Stimulated activated CD4-positive, alpha-beta T cell treated with anti-CD3 and anti-CD28 coated beads, Interleukin-15, amount 100 ng/mL, for 1 hour (primary cell): ENCODE results near the gene PHTF1.

Source experiments
- DNase-seq, 2 donors: peaks; one replicate each; pipeline ENCODE4 v3.0.0-alpha.2; 2020; ENCODE audit warnings: low read depth in 1 of 2, low spot score in 1 of 2

Gene PHTF1

DNA sequence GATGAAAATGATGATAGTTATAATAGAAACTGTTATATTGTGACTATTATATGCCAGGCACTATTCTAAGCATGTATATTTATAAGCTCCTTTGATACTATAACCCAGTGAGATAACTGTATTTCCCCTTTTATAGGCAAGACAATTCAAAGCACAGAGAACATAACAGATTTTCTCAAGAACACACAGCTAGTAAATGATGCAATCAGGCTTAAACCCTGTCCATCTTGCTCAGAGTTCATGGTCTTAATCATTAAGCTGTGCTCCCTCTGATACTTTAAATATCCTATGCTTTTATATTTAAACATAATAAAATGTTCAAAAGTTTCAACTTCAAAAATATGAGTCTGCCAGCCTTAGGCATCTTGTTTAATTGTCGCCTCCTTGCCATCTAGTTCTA lies 88.6 kb downstream of the PHTF1 start:
- no peak for DNase-seq

DNA sequence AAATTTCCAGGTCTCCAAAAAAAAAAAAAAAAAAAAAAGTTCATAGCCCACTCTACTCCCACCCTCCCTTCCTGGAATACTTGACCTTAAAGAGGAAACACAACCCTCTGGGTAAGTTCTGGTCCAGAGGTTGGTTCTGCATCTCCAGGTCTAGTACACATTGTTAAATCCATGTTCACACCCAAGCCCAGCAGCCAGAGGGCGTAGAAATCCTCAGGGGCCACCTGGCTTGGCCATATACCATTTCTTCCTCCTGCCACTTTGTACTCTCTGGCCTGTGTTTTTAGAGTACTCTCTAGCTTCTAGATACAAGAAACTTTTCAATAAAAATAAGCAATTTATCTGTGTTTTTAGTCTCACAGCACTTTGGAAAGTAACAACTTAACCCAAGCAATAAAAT lies 89.3 kb downstream of the PHTF1 start:
- no peak for DNase-seq

DNA sequence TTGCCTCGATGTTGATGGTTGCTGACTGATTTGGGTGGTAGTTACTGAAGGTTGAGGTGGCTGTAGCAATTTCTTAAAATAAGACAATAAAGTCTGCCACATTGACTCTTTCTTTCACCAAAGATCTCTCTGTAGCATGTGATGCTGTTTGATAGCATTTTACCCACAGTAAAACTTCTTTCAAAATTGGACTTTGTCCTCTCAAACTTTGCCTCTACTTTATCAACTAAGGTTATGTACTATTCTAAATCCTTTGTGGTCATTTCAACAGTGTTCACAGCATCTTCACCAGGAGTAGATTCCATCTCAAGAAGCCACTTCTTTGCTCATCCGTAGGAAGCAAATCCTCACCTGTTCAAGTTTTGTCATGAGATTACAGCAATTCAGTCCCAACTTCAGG lies 93.2 kb downstream of the PHTF1 start:
- DNase-seq: no peak

DNA sequence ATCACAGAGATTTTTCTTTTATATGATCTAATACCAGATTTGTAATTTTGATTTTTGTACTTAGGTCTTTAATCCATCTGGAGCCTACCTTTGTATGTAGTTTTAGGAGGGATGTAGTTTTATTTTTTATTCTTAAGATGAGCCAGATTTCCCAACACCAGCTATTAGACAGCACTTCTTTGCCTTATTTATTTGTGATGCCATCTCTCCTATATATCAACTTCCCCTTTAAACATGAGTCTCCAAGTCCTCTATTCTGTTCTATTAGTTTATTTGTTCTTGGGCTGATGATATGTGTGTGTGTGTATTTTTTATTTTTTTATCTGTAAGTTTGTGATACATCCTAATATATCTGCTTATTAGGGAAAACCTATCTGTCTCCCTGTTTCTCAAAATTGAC lies 94.2 kb downstream of the PHTF1 start:
- no peak for DNase-seq

GRCh38 chr1:113663165-113663951 lies 95.9 kb downstream of the PHTF1 start:
- no peak for DNase-seq

DNA sequence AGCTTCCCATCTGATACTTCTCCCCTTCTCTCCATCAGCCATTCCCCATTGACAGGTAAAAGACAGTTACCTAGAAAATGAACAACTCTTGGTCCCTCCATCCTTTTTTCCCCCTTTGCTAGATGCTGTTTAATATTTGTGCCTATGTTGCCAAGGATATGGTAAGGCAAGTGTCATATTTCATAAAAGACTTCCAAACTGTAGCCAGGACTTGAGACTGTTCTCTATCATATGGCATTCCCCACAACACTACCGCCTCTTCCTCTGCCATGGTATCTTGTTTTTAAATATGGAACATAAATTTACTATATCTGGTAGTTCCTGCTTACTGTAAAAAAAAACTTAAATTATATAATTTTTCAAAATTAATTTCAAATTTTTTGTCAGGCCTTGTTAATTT lies 97.2 kb downstream of the PHTF1 start:
- no peak for DNase-seq

DNA sequence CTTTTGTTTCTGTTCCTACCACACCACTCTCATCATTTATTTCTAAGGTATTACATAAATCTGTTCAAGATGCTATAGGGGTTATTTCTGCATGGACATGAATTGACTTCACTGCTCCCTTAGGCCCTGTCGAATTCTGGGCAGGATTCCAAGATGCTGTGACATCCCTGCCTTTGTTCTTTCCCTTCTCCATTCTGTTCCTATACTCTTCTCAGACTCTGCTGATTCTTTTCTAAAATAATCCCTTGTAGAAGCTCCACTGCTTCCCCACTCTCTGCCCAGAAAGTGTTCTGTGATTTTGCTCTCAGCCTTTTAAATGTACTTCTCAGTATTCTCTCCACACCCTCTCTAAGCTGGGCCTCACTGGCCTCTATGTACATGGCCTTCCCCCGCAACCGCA lies 99.2 kb downstream of the PHTF1 start:
- no peak for DNase-seq

DNA sequence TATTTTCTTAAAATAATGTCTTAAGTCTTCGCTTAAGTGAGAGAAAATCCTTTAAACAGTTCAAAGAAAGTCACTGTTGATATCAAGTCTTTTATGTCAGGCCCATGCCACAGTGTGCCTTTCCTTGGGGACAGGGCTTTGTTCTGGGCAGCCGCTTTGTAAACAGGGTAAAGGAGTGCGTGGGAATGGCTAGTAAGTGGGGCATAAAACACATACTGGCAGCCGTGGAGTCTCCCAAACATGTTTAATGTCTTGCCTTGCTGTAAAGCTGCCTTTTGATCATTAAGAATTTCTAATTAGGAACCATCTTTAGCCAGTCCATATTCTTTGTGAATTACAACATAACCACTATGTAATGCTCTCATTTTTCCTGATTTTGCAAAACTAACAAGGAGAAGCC lies 99.7 kb downstream of the PHTF1 start:
- no peak for DNase-seq

DNA sequence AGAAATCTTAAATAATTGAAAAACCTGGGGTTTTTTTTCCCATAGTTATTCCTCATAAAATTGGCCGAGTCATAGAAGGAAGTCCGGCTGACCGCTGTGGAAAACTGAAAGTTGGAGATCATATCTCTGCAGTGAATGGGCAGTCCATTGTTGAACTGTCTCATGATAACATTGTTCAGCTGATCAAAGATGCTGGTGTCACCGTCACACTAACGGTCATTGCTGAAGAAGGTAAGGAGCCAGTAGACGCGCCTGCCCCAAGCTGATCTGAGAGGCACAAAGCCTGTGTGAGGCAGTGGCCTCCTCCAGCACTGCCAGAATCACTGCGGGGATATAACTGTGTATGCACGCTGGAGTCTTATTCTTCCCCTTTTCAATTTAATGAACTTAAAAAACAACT lies 100.3 kb downstream of the PHTF1 start:
- DNase-seq: no peak

- no peak for DNase-seq
Measured at GRCh38 chr1:113657556-113658063, 101.7 kb downstream of the PHTF1 start.

- no peak for DNase-seq
Measured at GRCh38 chr1:113657126-113657525, 102.2 kb downstream of the PHTF1 start.

DNA sequence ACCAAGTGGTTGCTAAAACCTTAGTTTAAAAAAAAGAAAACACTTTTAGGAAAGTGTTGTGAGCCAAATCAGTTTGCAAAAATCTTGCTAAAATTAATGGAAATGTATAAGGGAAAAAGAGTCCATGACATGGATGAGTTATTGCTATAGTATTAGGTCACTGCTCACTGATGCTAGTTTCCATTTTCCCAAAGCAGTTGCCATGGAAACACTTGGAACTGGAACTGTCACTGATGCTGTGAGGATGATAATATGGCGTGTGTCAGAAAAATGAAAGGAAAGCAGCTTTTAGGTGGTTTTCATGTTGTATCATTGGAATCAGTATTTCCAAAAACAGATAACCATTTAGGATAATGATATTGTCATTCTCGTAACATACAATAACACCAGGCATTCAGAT lies 104.4 kb downstream of the PHTF1 start:
- no peak for DNase-seq

DNA sequence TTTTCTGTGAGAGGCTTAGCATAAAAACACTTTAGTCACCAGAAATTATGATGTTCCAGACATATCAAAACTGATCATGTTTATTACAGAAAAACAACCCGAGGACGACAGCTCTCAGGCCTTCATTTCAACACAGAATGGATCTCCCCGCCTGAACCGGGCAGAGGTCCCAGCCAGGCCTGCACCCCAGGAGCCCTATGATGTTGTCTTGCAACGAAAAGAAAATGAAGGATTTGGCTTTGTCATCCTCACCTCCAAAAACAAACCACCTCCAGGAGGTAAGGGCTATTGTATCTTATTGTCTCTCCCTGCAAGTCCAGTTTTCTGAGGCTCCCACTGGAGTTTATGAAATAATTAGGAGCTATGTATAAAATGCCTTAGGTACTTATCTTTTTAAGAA lies 105.5 kb downstream of the PHTF1 start:
- no peak for DNase-seq

GRCh38 chr1:113652771-113653170 lies 106.5 kb downstream of the PHTF1 start:
- DNase-seq: no peak

GRCh38 chr1:113648478-113648877 lies 110.8 kb downstream of the PHTF1 start:
- no peak for DNase-seq

DNA sequence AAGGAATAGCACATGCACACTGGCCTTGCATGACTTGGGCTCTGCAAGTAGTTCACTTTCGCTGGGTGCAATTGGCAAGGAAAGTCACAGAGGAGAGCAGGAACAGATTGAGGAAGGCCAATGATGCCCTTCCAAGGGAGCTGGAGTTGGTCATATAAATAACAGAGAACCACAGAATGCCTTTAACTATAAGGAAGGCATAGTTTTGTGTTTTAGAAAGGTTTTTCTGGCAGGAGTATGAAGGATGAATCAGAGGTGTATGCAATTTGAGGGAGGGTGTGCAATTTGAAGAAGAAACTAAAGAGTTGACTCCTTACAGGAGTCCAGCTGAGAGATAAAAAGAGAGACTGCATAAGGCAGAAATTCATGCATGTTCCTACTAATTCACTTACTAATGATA lies 112.1 kb downstream of the PHTF1 start:
- DNase-seq: no peak
